Suprapubic skin (tissue), 3 donors: ENCODE measurements around the gene DTL.

Experiments
- CTCF ChIP-seq, 2 donors: fragments of 200-600 bp in 1 of 2; fragments of 450-650 bp in 1 of 2; sonication (generic) in 1 of 2; IDR thresholded peaks; one replicate each; pipeline ENCODE4 v1.5.1; 2016 to 2019; ENCODE audit warnings: antibody characterized with exemption in 2 of 2, mild to moderate bottlenecking in 1 of 2, moderate library complexity in 1 of 2
- EP300 ChIP-seq: sonication (generic); formaldehyde crosslinking; IDR thresholded peaks from one replicate; pipeline ENCODE4 v1.6.1; 2017; ENCODE audit warnings: antibody characterized with exemption
- POLR2A ChIP-seq, 2 donors: fragments of 450-650 bp; IDR thresholded peaks; one replicate each; pipeline ENCODE4 v1.6.1; 2017; ENCODE audit warnings: antibody characterized with exemption in 2 of 2, mild to moderate bottlenecking in 2 of 2, moderate library complexity in 2 of 2

DNA sequence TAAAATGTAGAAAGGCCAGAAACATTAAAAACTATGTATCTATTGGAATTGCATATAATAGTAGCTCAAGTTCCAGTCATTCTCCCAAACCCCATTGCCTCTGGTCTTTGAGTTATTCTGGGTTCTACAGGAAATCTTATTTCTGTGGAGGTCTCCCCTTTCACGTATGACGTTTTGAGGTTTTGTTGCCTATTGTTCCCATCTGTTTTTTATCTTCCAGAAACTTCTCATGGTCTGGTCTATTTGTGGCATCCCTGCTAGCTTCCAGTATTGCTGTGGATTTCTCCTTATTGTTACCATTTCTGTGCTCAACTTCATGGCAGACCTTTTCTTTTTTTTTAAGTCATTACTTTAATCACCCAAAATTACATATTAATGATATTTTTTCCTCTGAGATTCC, 43.3 kb downstream of the DTL start:
- no peak for TF ChIP-seq CTCF (IDR thresholded peaks at IDR 0.05)
- TF ChIP-seq POLR2A (IDR thresholded peaks at IDR 0.05) = no peak
- TF ChIP-seq EP300 = no peak
